Measurements from ENCODE around the gene CYP26C1. TPM values are rescaled to one million over a fixed set of nuclear protein-coding genes. Genes with fewer than 3 reads are reported as not detected.

The CYP26C1 gene
- total and polyA plus RNA-seq, 9 of the 15 experiments (the other 6 are each of a cell fraction or from before 2014, with no cell fraction given), result 0.07 to 0.09 (median 0.07) TPM; not detected in 6

- Histone ChIP-seq H3K9me3 (replicated peaks; ENCODE audit: control insufficient read depth, insufficient read depth, low read depth, low read length) (peaks cover 2% of the 10 kb centered on the region; the same call in 1 of the 2 replicates), H2AFZ (ENCODE audit: low read depth, low read length) (peak within 1 kb of the TSS; percentile 76), H3K4me3 (peak within 1 kb of the TSS; percentile 40), H3K9me1 (ENCODE audit: control insufficient read depth, insufficient read depth, low read length) (no peaks in the 10 kb centered on the region), H4K20me1 (replicated peaks; ENCODE audit: control insufficient read depth, insufficient read depth, low read length) (no peaks in the 10 kb centered on the region), H3K9ac (ENCODE audit: insufficient read depth in 1 of 2, low read depth in 2 of 2, low read length in 2 of 2) (peak within 1 kb of the TSS; percentile 82 to 88; a peak in 3 of 4 replicates), H3K27ac (ENCODE audit: extremely low read depth, low read depth, low read length) (peak within 1 kb of the TSS; percentile 80; the same call in 2 of the 3 replicates), H3K36me3 (ENCODE audit: control insufficient read depth, insufficient read depth, low read length) (no peaks in the 10 kb centered on the region), H3K4me1 (replicated peaks in 1 of 2; ENCODE audit: control insufficient read depth in 2 of 2, insufficient read depth in 2 of 2, low read length in 2 of 2) (peaks cover 33 to 62% of the 10 kb centered on the region in 2 experiments; a peak in 4 of 5 replicates), H3K4me2 (ENCODE audit: insufficient read depth, low read length) (peak within 1 kb of the TSS; percentile 75), H3K27me3 (ENCODE audit: control insufficient read depth in 2 of 2, insufficient read depth in 2 of 2, low read length in 2 of 2) (no peaks in the 10 kb centered on the region), H3K79me2 (ENCODE audit: control insufficient read depth, insufficient read depth, low read length) (no peaks in the 10 kb centered on the region)
- in situ Hi-C loops (cut with MboI), result no loop called here
- no TSS peak for BruUV-seq (replicated peaks)
- FAIRE-seq (no peak), ATAC-seq (peak; percentile 44), DNase-seq (ENCODE audit: extremely low read depth in 1 of 4, low spot score in 3 of 4) (peak; percentile 38 to 58 (median 45))
- WGBS (ENCODE audit: insufficient coverage, low coverage, missing lambda C conversion rate), result 3% methylated on average over 21 of the region's 52 CpGs
- ChIA-PET CTCF (ENCODE audit: low intra/inter-chr PET ratio) (interaction anchor here (1.0 kb wide), 1 partner anchor 215 kb away, joined by 3 read pairs; no protein-coding TSS in a partner anchor), POLR2A (no interaction called here)
- intact Hi-C loops (cut with micrococcal nuclease), result loop anchor here (10.0 kb wide), 1 partner anchor 479 kb away; the partner anchor contains the start of gene KIF11
- TF ChIP-seq, protein P1, sequence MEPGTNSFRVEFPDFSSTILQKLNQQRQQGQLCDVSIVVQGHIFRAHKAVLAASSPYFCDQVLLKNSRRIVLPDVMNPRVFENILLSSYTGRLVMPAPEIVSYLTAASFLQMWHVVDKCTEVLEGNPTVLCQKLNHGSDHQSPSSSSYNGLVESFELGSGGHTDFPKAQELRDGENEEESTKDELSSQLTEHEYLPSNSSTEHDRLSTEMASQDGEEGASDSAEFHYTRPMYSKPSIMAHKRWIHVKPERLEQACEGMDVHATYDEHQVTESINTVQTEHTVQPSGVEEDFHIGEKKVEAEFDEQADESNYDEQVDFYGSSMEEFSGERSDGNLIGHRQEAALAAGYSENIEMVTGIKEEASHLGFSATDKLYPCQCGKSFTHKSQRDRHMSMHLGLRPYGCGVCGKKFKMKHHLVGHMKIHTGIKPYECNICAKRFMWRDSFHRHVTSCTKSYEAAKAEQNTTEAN (CRISPR knock-in tag; IDR thresholded peaks at IDR 0.05), result no peak
- 0 out of 2 replicates have a peak, but pooled peaks have one; percentile 31 for TF ChIP-seq ZNF592 (IDR thresholded peaks at IDR 0.05)
- TF ChIP-seq E2F6 (IDR thresholded peaks at IDR 0.05; ENCODE audit: borderline replicate concordance in 1 of 2, extremely low read depth in 1 of 2, insufficient read depth in 1 of 2, insufficient read length in 1 of 2, low read depth in 1 of 2, low read length in 1 of 2, poor library complexity in 1 of 2, severe bottlenecking in 1 of 2), result peak; percentile 38 to 60
- TF ChIP-seq, protein P2, sequence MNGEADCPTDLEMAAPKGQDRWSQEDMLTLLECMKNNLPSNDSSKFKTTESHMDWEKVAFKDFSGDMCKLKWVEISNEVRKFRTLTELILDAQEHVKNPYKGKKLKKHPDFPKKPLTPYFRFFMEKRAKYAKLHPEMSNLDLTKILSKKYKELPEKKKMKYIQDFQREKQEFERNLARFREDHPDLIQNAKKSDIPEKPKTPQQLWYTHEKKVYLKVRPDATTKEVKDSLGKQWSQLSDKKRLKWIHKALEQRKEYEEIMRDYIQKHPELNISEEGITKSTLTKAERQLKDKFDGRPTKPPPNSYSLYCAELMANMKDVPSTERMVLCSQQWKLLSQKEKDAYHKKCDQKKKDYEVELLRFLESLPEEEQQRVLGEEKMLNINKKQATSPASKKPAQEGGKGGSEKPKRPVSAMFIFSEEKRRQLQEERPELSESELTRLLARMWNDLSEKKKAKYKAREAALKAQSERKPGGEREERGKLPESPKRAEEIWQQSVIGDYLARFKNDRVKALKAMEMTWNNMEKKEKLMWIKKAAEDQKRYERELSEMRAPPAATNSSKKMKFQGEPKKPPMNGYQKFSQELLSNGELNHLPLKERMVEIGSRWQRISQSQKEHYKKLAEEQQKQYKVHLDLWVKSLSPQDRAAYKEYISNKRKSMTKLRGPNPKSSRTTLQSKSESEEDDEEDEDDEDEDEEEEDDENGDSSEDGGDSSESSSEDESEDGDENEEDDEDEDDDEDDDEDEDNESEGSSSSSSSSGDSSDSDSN (IDR thresholded peaks at IDR 0.05; ENCODE audit: borderline replicate concordance in 1 of 2, low read depth in 2 of 2, low read length in 2 of 2), result 0 out of 4 replicates have a peak, but pooled peaks of 1 of the 2 experiments have one; percentile 31
- peak; percentile 41 for TF ChIP-seq SMAD4 (CRISPR knock-in tag; conservative IDR thresholded peaks at IDR 0.05)
- no peak for TF ChIP-seq MCM7 (IDR thresholded peaks at IDR 0.05)
- peak; percentile 15 for TF ChIP-seq FIP1L1 (IDR thresholded peaks at IDR 0.05; ENCODE audit: low read depth, low read length, poor library complexity, severe bottlenecking)
- TF ChIP-seq ZFX (CRISPR knock-in tag; IDR thresholded peaks at IDR 0.05), result no peak
- TF ChIP-seq HDAC6 (IDR thresholded peaks at IDR 0.05; ENCODE audit: low read depth, low read length), result 0 out of 2 replicates have a peak, but pooled peaks have one; percentile 52
These were observed 13.0 kb downstream of the CYP26C1 start, which contains the start of gene CYP26A1 for GRCh38 chr10:93073539-93074146. TSS of gene CYP26A1 (plus strand) at chr10:93073893. CDS start at chr10:93073935, 42 bp downstream.

Data from K562 (cell line).